Measurements from ENCODE around the gene NFIB. TPM values are rescaled to one million over a fixed set of nuclear protein-coding genes. Genes with fewer than 3 reads are reported as not detected.

Gene NFIB
- total RNA-seq, 2 donors from 2014 or later: 54.8 to 114 TPM

- peaks cover 8 to 65% of the 10 kb centered on the region in 2 donors for H3K4me1 ChIP-seq (ENCODE audit: control insufficient read depth in 1 of 2, low read depth in 2 of 2)
- H3K4me3 ChIP-seq: no peak overlapping the region
- H3K27me3 ChIP-seq (replicated peaks; ENCODE audit: insufficient read depth): no peaks in the 10 kb centered on the region
- no peak for ATAC-seq (ENCODE audit: insufficient number of reproducible peaks, low FRiP score, low read depth)
- no peaks in the 10 kb centered on the region for H3K36me3 ChIP-seq
- TF ChIP-seq CTCF (IDR thresholded peaks at IDR 0.05): no peak
- no peak overlapping the region for H3K27ac ChIP-seq
- no peaks in the 10 kb centered on the region for H3K9me3 ChIP-seq
- DNase-seq (ENCODE audit: low spot score): no peak
Measured at GRCh38 chr9:14193328-14193990, 120.5 kb downstream of the NFIB start.

- TF ChIP-seq CTCF (IDR thresholded peaks at IDR 0.05): no peak
- no peaks in the 10 kb centered on the region for H3K36me3 ChIP-seq
- H3K27me3 ChIP-seq (replicated peaks; ENCODE audit: insufficient read depth): no peaks in the 10 kb centered on the region
- H3K4me3 ChIP-seq: no peak overlapping the region
- no peak overlapping the region for H3K27ac ChIP-seq
- ATAC-seq (ENCODE audit: insufficient number of reproducible peaks, low FRiP score, low read depth) (no peak), DNase-seq (ENCODE audit: low spot score) (no peak)
- H3K9me3 ChIP-seq: no peaks in the 10 kb centered on the region
- peaks cover 7 to 65% of the 10 kb centered on the region in 2 donors for H3K4me1 ChIP-seq (ENCODE audit: control insufficient read depth in 1 of 2, low read depth in 2 of 2)
Measured at GRCh38 chr9:14192556-14192955, 121.4 kb downstream of the NFIB start.

DNA sequence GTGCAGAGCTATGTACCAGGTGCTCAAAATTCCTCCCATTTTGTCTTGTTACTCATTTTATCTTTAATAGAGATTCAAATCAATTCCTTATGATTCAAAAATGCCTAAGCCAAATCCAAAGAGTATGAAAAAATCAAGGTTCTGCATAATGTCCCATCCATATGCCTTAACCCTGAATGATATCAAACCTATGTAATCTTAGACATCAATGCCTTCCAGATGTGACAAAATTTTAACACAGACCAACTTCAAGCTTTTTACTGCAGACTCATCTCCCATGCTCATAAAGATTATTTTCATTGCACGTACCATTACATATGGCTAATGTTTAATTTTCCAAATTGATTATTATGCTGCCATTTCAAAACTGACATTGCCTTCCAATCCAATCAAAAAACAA is 122.4 kb downstream of the NFIB start:
- DNase-seq (ENCODE audit: low spot score): no peak
- Histone ChIP-seq H3K4me1 (ENCODE audit: control insufficient read depth in 1 of 2, low read depth in 2 of 2) (peaks cover 9 to 61% of the 10 kb centered on the region in 2 donors), H3K9me3 (no peaks in the 10 kb centered on the region), H3K27ac (no peak overlapping the region), H3K27me3 (replicated peaks; ENCODE audit: insufficient read depth) (no peaks in the 10 kb centered on the region), H3K4me3 (no peak overlapping the region), H3K36me3 (no peaks in the 10 kb centered on the region)
- TF ChIP-seq CTCF (IDR thresholded peaks at IDR 0.05): no peak
- ATAC-seq (ENCODE audit: insufficient number of reproducible peaks, low FRiP score, low read depth): no peak

DNA sequence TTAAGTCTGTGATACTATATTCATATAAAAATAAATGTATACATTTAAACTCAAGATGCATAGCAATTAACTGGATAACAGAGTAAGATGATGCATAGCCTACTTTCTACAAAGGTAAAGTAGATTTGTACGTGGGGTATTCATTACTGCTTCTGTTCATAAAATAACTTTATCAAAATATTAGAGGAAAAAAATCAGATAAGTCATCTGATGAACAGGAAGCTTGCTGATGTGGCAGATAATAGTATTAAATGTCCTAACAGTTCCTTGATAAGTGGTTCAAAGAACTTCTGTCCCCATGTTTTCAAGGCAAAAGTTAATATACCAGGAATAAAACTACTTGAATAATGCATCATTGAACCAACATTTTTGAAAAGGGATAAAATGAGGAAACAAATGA is 123.7 kb downstream of the NFIB start:
- no peaks in the 10 kb centered on the region for H3K9me3 ChIP-seq
- no peak overlapping the region for H3K4me3 ChIP-seq
- H3K27me3 ChIP-seq (replicated peaks; ENCODE audit: insufficient read depth): no peaks in the 10 kb centered on the region
- ATAC-seq (ENCODE audit: insufficient number of reproducible peaks, low FRiP score, low read depth): no peak
- DNase-seq (ENCODE audit: low spot score): no peak
- TF ChIP-seq CTCF (IDR thresholded peaks at IDR 0.05): no peak
- no peaks in the 10 kb centered on the region for H3K36me3 ChIP-seq
- H3K4me1 ChIP-seq (ENCODE audit: control insufficient read depth in 1 of 2, low read depth in 2 of 2): peaks cover 12 to 60% of the 10 kb centered on the region in 2 donors
- H3K27ac ChIP-seq: no peak overlapping the region

- no peaks in the 10 kb centered on the region for H3K27me3 ChIP-seq (replicated peaks; ENCODE audit: insufficient read depth)
- TF ChIP-seq CTCF (IDR thresholded peaks at IDR 0.05): no peak
- DNase-seq (ENCODE audit: low spot score): no peak
- no peaks in the 10 kb centered on the region for H3K36me3 ChIP-seq
- ATAC-seq (ENCODE audit: insufficient number of reproducible peaks, low FRiP score, low read depth): no peak
- no peak overlapping the region for H3K27ac ChIP-seq
- H3K4me1 ChIP-seq (ENCODE audit: control insufficient read depth in 1 of 2, low read depth in 2 of 2): peaks cover 12 to 54% of the 10 kb centered on the region in 2 donors
- no peak overlapping the region for H3K4me3 ChIP-seq
- no peaks in the 10 kb centered on the region for H3K9me3 ChIP-seq
Measured at GRCh38 chr9:14189578-14189977, 124.4 kb downstream of the NFIB start.
